ENCODE data around the gene MBNL2. TPM values are rescaled to one million over a fixed set of nuclear protein-coding genes. Genes with fewer than 3 reads are reported as not detected.

Gene MBNL2
- total RNA-seq, 1 experiment from 2014 or later: 0.85 TPM

GRCh38 chr13:97261254-97262005, 39.3 kb downstream of the MBNL2 start:
- TF ChIP-seq E2F4 (CRISPR knock-in tag; IDR thresholded peaks at IDR 0.05; ENCODE audit: borderline replicate concordance, low read depth): no peak
- no peak for TF ChIP-seq NFE2L1 (CRISPR knock-in tag; IDR thresholded peaks at IDR 0.05)
- TF ChIP-seq GABPB1 (CRISPR knock-in tag; IDR thresholded peaks at IDR 0.05): no peak
- no peak for TF ChIP-seq ZNF121 (CRISPR knock-in tag; IDR thresholded peaks at IDR 0.05)
- TF ChIP-seq CBFB (CRISPR knock-in tag; IDR thresholded peaks at IDR 0.05; ENCODE audit: low read depth): no peak
- TF ChIP-seq ZNF138 (CRISPR knock-in tag; conservative IDR thresholded peaks at IDR 0.05): no peak
- no peak for TF ChIP-seq TCF7 (CRISPR knock-in tag; IDR thresholded peaks at IDR 0.05; ENCODE audit: low read depth)
- TF ChIP-seq NR3C1 (CRISPR knock-in tag; conservative IDR thresholded peaks at IDR 0.05; ENCODE audit: low read depth): no peak
- TF ChIP-seq, protein P1, sequence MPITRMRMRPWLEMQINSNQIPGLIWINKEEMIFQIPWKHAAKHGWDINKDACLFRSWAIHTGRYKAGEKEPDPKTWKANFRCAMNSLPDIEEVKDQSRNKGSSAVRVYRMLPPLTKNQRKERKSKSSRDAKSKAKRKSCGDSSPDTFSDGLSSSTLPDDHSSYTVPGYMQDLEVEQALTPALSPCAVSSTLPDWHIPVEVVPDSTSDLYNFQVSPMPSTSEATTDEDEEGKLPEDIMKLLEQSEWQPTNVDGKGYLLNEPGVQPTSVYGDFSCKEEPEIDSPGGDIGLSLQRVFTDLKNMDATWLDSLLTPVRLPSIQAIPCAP (CRISPR knock-in tag; IDR thresholded peaks at IDR 0.05): no peak
- no peak for TF ChIP-seq FOXP4 (CRISPR knock-in tag; IDR thresholded peaks at IDR 0.05)
- no peak for TF ChIP-seq E2F1 (CRISPR knock-in tag; IDR thresholded peaks at IDR 0.05)
- TF ChIP-seq ZSCAN18 (CRISPR knock-in tag; IDR thresholded peaks at IDR 0.05): no peak
- TF ChIP-seq, protein P2, sequence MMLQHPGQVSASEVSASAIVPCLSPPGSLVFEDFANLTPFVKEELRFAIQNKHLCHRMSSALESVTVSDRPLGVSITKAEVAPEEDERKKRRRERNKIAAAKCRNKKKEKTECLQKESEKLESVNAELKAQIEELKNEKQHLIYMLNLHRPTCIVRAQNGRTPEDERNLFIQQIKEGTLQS (CRISPR knock-in tag; conservative IDR thresholded peaks at IDR 0.05): no peak
- TF ChIP-seq SP1 (CRISPR knock-in tag; conservative IDR thresholded peaks at IDR 0.05): no peak
- TF ChIP-seq ATF6 (CRISPR knock-in tag; IDR thresholded peaks at IDR 0.05): no peak
- Mint-ChIP-seq H3K4me3 (no peak overlapping the region), H3K27ac (no peak overlapping the region), H3K9me3 (no peaks in the 10 kb centered on the region), H3K36me3 (no peaks in the 10 kb centered on the region), H3K4me1 (peaks cover 32% of the 10 kb centered on the region), H3K27me3 (ENCODE audit: low read depth) (peaks cover 20% of the 10 kb centered on the region)
- POLR2A ChIA-PET: no interaction called here
- ATAC-seq (no peak), DNase-seq (ENCODE audit: low spot score) (no peak)
- CTCF ChIA-PET: no interaction called here

GRCh38 chr13:97262058-97262457, 39.9 kb downstream of the MBNL2 start:
- H3K4me1 Mint-ChIP-seq: peaks cover 31% of the 10 kb centered on the region
- ChIA-PET CTCF (no interaction called here), POLR2A (no interaction called here)
- H3K4me3 Mint-ChIP-seq: no peak overlapping the region
- H3K36me3 Mint-ChIP-seq: no peaks in the 10 kb centered on the region
- H3K9me3 Mint-ChIP-seq: no peaks in the 10 kb centered on the region
- H3K27me3 Mint-ChIP-seq (ENCODE audit: low read depth): peaks cover 20% of the 10 kb centered on the region
- DNase-seq (ENCODE audit: low spot score) (no peak), ATAC-seq (no peak)
- no peak overlapping the region for H3K27ac Mint-ChIP-seq
- TF ChIP-seq PREB (CRISPR knock-in tag; IDR thresholded peaks at IDR 0.05; ENCODE audit: borderline replicate concordance) (no peak), GRHL2 (CRISPR knock-in tag; IDR thresholded peaks at IDR 0.05; ENCODE audit: insufficient replicate concordance, severe bottlenecking) (no peak), ZNF423 (CRISPR knock-in tag; IDR thresholded peaks at IDR 0.05) (no peak), CDX4 (CRISPR knock-in tag; IDR thresholded peaks at IDR 0.05; ENCODE audit: borderline replicate concordance) (no peak), SP1 (CRISPR knock-in tag; conservative IDR thresholded peaks at IDR 0.05) (no peak)
- TF ChIP-seq, protein P2 (CRISPR knock-in tag; conservative IDR thresholded peaks at IDR 0.05): no peak
- TF ChIP-seq, protein P3, sequence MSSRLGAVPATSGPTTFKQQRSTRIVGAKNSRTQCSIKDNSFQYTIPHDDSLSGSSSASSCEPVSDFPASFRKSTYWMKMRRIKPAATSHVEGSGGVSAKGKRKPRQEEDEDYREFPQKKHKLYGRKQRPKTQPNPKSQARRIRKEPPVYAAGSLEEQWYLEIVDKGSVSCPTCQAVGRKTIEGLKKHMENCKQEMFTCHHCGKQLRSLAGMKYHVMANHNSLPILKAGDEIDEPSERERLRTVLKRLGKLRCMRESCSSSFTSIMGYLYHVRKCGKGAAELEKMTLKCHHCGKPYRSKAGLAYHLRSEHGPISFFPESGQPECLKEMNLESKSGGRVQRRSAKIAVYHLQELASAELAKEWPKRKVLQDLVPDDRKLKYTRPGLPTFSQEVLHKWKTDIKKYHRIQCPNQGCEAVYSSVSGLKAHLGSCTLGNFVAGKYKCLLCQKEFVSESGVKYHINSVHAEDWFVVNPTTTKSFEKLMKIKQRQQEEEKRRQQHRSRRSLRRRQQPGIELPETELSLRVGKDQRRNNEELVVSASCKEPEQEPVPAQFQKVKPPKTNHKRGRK (CRISPR knock-in tag; IDR thresholded peaks at IDR 0.05; ENCODE audit: borderline replicate concordance): no peak
